ENCODE measurements around the gene TMEM196.

GRCh38 chr7:19798986-19799385, 25.6 kb upstream of the TMEM196 start:
- TF ChIP-seq CTCF (IDR thresholded peaks at IDR 0.05), result no peak
- TF ChIP-seq POLR2A (IDR thresholded peaks at IDR 0.05), result no peak
